ENCODE measurements around the gene AGPAT4. TPM values are rescaled to one million over a fixed set of nuclear protein-coding genes. Genes with fewer than 3 reads are reported as not detected.
A peak's percentile ranks its signal among the peaks of the same experiment; 100 is the strongest.
"Not testable (repeated sequence)": the region's sequence is repeated elsewhere in the genome, so short reads cannot be mapped to it uniquely, and the experiment has no call there.

AGPAT4 gene
- total RNA-seq, 1 donor from 2014 or later, result 7.8 TPM

GRCh38 chr6:161128230-161128629, 145.6 kb downstream of the AGPAT4 start:
- Mint-ChIP-seq H3K4me3 (no peak overlapping the region), H3K27me3 (ENCODE audit: insufficient read depth) (no peaks in the 10 kb centered on the region), H3K9me3 (peaks cover 34% of the 10 kb centered on the region), H3K27ac (peak overlapping the region; percentile 79), H3K4me1 (ENCODE audit: low read depth) (peaks cover 27% of the 10 kb centered on the region), H3K36me3 (ENCODE audit: low read depth) (peaks cover 29% of the 10 kb centered on the region)
- intact Hi-C loops (cut with micrococcal nuclease), result loop anchor here (2.0 to 5.0 kb wide), 3 partner anchors 101 to 145 kb away; partner anchors contain the start of gene MAP3K4
- DNase-seq (ENCODE audit: low spot score), result no peak

- H3K9me3 Mint-ChIP-seq, result peaks cover 36% of the 10 kb centered on the region
- intact Hi-C loops (cut with micrococcal nuclease), result loop anchor here (5.0 kb wide), 1 partner anchor 135 kb away; the partner anchor contains the start of gene MAP3K4
- no peak overlapping the region for H3K27ac Mint-ChIP-seq
- peaks cover 35% of the 10 kb centered on the region for H3K36me3 Mint-ChIP-seq (ENCODE audit: low read depth)
- no peak overlapping the region for H3K4me3 Mint-ChIP-seq
- H3K27me3 Mint-ChIP-seq (ENCODE audit: insufficient read depth), result no peaks in the 10 kb centered on the region
- peaks cover 27% of the 10 kb centered on the region for H3K4me1 Mint-ChIP-seq (ENCODE audit: low read depth)
- DNase-seq (ENCODE audit: low spot score), result no peak
Observed at GRCh38 chr6:161127071-161127740, 146.7 kb downstream of the AGPAT4 start.

DNA sequence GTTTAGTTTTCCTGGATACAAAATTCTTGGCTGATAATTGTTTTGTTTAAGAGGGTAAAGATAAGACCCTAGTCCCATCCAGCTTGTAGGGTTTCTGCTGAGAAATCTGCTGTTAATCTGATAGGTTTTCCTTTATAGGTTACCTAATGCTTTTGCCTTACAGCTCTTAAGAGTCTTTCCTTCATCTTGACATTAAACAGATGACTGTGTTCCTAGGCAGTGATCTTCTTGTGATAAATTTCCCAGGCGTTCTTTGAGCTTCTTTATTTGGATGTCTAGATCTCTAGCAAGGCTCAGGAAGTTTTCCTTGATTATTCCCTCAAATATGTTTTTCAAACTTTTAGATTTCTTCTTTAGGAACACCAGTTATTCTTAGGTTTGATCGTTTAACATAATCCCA, 148.3 kb downstream of the AGPAT4 start:
- Mint-ChIP-seq H3K4me3 (no peak overlapping the region), H3K36me3 (ENCODE audit: low read depth) (peaks cover 47% of the 10 kb centered on the region), H3K27ac (no peak overlapping the region), H3K27me3 (ENCODE audit: insufficient read depth) (no peaks in the 10 kb centered on the region), H3K9me3 (peaks cover 38% of the 10 kb centered on the region), H3K4me1 (ENCODE audit: low read depth) (peaks cover 27% of the 10 kb centered on the region)
- no peak for DNase-seq (ENCODE audit: low spot score)
- intact Hi-C loops (cut with micrococcal nuclease), result loop anchor here (5.0 kb wide), 1 partner anchor 133 kb away; the partner anchor contains the start of gene MAP3K4

GRCh38 chr6:161123319-161123718, 150.5 kb downstream of the AGPAT4 start:
- not testable (repeated sequence) for H3K4me1 Mint-ChIP-seq (ENCODE audit: low read depth); H3K27ac Mint-ChIP-seq

GRCh38 chr6:161117942-161118341, 155.9 kb downstream of the AGPAT4 start:
- intact Hi-C loops (cut with micrococcal nuclease), result no loop called here
- H3K4me3 Mint-ChIP-seq, result no peak overlapping the region
- H3K27ac Mint-ChIP-seq, result no peak overlapping the region
- no peaks in the 10 kb centered on the region for H3K27me3 Mint-ChIP-seq (ENCODE audit: insufficient read depth)
- peaks cover 52% of the 10 kb centered on the region for H3K36me3 Mint-ChIP-seq (ENCODE audit: low read depth)
- DNase-seq (ENCODE audit: low spot score), result no peak
- H3K4me1 Mint-ChIP-seq (ENCODE audit: low read depth), result peaks cover 2% of the 10 kb centered on the region
- peaks cover 9% of the 10 kb centered on the region for H3K9me3 Mint-ChIP-seq

More at GRCh38 chr6:161123319-161123718, 150.5 kb downstream of the AGPAT4 start:
- H3K27me3 Mint-ChIP-seq (ENCODE audit: insufficient read depth); H3K4me3 Mint-ChIP-seq; DNase-seq (ENCODE audit: low spot score); intact Hi-C loops (cut with micrococcal nuclease): not testable (repeated sequence)
- H3K9me3 Mint-ChIP-seq, result peaks cover 45% of the 10 kb centered on the region
- peaks cover 56% of the 10 kb centered on the region for H3K36me3 Mint-ChIP-seq (ENCODE audit: low read depth)

- intact Hi-C loops (cut with micrococcal nuclease), result no loop called here
- Mint-ChIP-seq H3K9me3 (peaks cover 9% of the 10 kb centered on the region), H3K27ac (no peak overlapping the region), H3K4me1 (ENCODE audit: low read depth) (peaks cover 9% of the 10 kb centered on the region), H3K36me3 (ENCODE audit: low read depth) (peaks cover 55% of the 10 kb centered on the region), H3K4me3 (no peak overlapping the region), H3K27me3 (ENCODE audit: insufficient read depth) (no peaks in the 10 kb centered on the region)
- DNase-seq (ENCODE audit: low spot score), result no peak
Observed at GRCh38 chr6:161117308-161117707, 156.6 kb downstream of the AGPAT4 start.

- Mint-ChIP-seq H3K27ac (no peak overlapping the region), H3K9me3 (peaks cover 9% of the 10 kb centered on the region)
- intact Hi-C loops (cut with micrococcal nuclease), result no loop called here
Observed at GRCh38 chr6:161116554-161116953, 157.3 kb downstream of the AGPAT4 start.

DNA sequence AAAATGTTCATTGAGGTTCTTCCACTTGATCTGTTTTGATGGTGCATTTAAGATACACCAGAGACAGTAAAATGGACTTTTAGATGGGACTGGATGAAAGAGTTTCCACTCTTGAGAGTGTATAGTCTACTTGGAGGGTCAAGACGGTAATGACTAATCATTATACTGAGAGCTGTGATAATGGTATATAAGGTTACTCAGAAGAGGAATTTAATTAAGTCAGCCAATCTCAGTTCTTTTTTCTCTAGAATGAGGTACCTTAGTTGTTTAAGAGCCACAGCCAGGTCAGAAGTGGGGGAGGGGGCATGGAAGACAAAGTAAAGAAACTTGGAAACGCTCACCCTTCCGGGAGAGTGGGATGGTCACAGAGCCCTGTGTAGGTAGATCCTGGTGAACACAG, 158.4 kb downstream of the AGPAT4 start:
- H3K27ac Mint-ChIP-seq, result no peak overlapping the region
- intact Hi-C loops (cut with micrococcal nuclease), result no loop called here
- peaks cover 23% of the 10 kb centered on the region for H3K4me1 Mint-ChIP-seq (ENCODE audit: low read depth)
- no peak for DNase-seq (ENCODE audit: low spot score)
- no peaks in the 10 kb centered on the region for H3K27me3 Mint-ChIP-seq (ENCODE audit: insufficient read depth)
- peaks cover 53% of the 10 kb centered on the region for H3K36me3 Mint-ChIP-seq (ENCODE audit: low read depth)
- peaks cover 5% of the 10 kb centered on the region for H3K9me3 Mint-ChIP-seq
- H3K4me3 Mint-ChIP-seq, result no peak overlapping the region

More at GRCh38 chr6:161116554-161116953, 157.3 kb downstream of the AGPAT4 start:
- Mint-ChIP-seq H3K36me3 (ENCODE audit: low read depth) (peaks cover 53% of the 10 kb centered on the region), H3K4me1 (ENCODE audit: low read depth) (peaks cover 15% of the 10 kb centered on the region), H3K27me3 (ENCODE audit: insufficient read depth) (no peaks in the 10 kb centered on the region), H3K4me3 (no peak overlapping the region)
- DNase-seq (ENCODE audit: low spot score), result no peak

GRCh38 chr6:161111261-161111660, 162.6 kb downstream of the AGPAT4 start:
- peak; percentile 21 for DNase-seq (ENCODE audit: low spot score)
- peak overlapping the region; percentile 69 for H3K27ac Mint-ChIP-seq
- H3K9me3 Mint-ChIP-seq, result no peaks in the 10 kb centered on the region
- peaks cover 58% of the 10 kb centered on the region for H3K36me3 Mint-ChIP-seq (ENCODE audit: low read depth)
- no peaks in the 10 kb centered on the region for H3K27me3 Mint-ChIP-seq (ENCODE audit: insufficient read depth)
- peak overlapping the region; percentile 4 for H3K4me3 Mint-ChIP-seq
- H3K4me1 Mint-ChIP-seq (ENCODE audit: low read depth), result peaks cover 23% of the 10 kb centered on the region
- intact Hi-C loops (cut with micrococcal nuclease), result loop anchor here (2.0 to 5.0 kb wide), 2 partner anchors 118 to 161 kb away; partner anchors contain the start of gene AGPAT4

DNA sequence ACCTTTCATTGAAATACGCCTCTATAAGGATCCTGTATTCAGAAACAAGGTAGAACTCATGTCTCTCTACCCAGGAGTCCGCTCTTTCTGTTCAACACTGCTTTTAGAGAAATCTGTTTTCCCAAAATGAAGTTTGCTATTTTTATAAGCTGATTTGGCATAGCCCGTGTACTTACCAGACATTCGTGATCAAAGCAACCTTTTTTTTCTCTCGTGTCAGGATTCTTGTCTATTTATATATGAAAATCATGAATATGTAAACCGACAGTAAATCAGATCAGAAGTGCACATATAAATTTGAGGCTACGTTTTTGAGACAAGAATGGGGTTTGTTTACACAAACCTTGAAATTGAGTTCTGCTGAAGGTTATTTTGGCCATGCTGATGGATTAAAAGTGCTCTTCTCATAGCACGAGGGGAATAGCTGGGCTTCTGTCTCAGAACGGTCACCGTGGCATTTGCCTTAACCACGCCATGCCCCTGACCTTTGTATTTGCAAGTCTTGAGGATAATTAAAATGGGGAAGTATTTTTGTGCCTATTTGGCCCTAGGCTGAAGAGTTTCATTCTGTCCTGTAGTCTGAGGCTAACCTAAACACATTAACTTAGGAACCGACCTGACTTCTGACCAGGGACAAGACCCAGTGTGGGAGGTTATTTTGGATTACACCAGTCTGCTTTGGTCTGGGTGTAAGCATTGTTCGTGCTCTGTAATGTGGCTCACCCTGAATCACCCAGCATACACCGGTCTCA, 163.7 kb downstream of the AGPAT4 start:
- Mint-ChIP-seq H3K36me3 (ENCODE audit: low read depth) (peaks cover 55% of the 10 kb centered on the region), H3K4me3 (no peak overlapping the region), H3K27me3 (ENCODE audit: insufficient read depth) (no peaks in the 10 kb centered on the region), H3K4me1 (ENCODE audit: low read depth) (peaks cover 27% of the 10 kb centered on the region), H3K27ac (no peak overlapping the region), H3K9me3 (no peaks in the 10 kb centered on the region)
- no peak for DNase-seq (ENCODE audit: low spot score)
- intact Hi-C loops (cut with micrococcal nuclease), result loop anchor here (2.0 to 5.0 kb wide), 2 partner anchors 117 to 162 kb away; partner anchors contain the start of gene AGPAT4

DNA sequence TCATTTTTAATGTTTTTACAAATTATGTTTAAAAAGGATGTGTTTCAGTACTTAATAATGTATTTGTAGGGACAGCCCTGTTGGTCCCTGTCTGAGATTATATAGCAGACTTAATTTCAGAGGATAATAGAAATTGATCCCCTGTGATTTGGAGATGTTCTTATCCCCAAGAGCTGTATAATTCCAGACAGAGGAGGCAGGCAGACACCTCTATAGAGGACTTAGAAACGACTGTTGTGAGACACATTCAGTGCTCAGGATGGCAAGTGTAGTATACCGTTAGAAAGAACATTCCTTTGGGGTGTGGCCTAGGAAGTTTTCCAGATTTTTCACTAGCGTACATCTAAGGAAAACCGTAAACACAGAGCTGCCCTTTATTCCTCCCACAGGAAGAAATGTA, 164.5 kb downstream of the AGPAT4 start:
- no peak for DNase-seq (ENCODE audit: low spot score)
- Mint-ChIP-seq H3K4me3 (no peak overlapping the region), H3K27ac (no peak overlapping the region), H3K4me1 (ENCODE audit: low read depth) (peaks cover 33% of the 10 kb centered on the region), H3K36me3 (ENCODE audit: low read depth) (peaks cover 52% of the 10 kb centered on the region), H3K27me3 (ENCODE audit: insufficient read depth) (no peaks in the 10 kb centered on the region), H3K9me3 (no peaks in the 10 kb centered on the region)
- intact Hi-C loops (cut with micrococcal nuclease), result no loop called here

DNA sequence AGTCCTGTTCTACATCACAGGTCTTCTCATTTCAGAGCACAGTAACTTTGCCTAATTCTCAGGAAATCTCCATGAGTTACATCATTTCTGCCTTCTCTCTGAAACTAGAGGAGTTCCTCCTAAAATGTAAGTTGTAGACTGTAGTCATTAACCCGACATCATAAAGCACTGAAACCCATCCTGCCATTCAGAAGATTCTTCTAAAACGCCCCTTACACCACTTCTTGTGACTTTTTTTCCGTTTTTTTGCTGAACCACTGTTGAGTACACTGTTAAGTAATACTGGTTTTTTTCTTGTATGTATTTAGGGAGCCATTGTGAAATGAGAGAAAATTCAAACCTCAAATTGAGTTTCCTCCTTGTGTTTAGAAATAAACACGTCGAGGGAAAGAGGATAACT, 164.9 kb downstream of the AGPAT4 start:
- Mint-ChIP-seq H3K36me3 (ENCODE audit: low read depth) (peaks cover 54% of the 10 kb centered on the region), H3K27me3 (ENCODE audit: insufficient read depth) (no peaks in the 10 kb centered on the region), H3K4me1 (ENCODE audit: low read depth) (peaks cover 33% of the 10 kb centered on the region), H3K4me3 (no peak overlapping the region), H3K27ac (no peak overlapping the region), H3K9me3 (no peaks in the 10 kb centered on the region)
- DNase-seq (ENCODE audit: low spot score), result no peak
- intact Hi-C loops (cut with micrococcal nuclease), result no loop called here
